GM18505 (cell line): ENCODE measurements around the gene MRGPRD.

ENCODE experiments used
- ATAC-seq: cut with Tn5 transposase; IDR thresholded peaks from one replicate; pipeline ENCODE4 v1.9.1; 2021; ENCODE audit not compliant: unreplicated experiment
- POLR2A ChIP-seq: IDR thresholded peaks from 4 replicates; pipeline ENCODE4 v1.6.1; 2011; ENCODE audit warnings: borderline replicate concordance; ENCODE audit not compliant: insufficient read depth, insufficient read length; ENCODE audit errors: extremely low read depth

MRGPRD gene

DNA sequence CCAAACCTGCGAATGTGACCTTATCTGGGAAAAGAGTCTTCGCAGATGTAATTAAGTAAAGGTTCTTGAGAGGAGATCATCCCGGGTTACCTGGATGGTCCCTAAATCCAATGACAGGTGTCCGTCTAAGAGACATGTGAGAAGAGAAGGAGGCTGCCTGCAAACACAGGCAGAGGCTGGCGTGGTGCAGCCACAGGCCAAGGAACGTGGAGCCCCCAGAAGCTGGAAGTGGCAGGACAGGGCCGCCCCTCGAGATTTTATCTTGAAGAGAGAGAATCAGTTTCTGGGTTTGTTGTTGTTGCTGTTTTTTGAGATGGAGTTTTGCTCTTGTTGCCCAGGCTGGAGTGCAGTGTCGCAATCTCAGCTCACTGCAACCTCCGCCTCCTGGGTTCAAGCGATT, 33.6 kb downstream of the MRGPRD start:
- no peak for TF ChIP-seq POLR2A
- ATAC-seq: no peak

DNA sequence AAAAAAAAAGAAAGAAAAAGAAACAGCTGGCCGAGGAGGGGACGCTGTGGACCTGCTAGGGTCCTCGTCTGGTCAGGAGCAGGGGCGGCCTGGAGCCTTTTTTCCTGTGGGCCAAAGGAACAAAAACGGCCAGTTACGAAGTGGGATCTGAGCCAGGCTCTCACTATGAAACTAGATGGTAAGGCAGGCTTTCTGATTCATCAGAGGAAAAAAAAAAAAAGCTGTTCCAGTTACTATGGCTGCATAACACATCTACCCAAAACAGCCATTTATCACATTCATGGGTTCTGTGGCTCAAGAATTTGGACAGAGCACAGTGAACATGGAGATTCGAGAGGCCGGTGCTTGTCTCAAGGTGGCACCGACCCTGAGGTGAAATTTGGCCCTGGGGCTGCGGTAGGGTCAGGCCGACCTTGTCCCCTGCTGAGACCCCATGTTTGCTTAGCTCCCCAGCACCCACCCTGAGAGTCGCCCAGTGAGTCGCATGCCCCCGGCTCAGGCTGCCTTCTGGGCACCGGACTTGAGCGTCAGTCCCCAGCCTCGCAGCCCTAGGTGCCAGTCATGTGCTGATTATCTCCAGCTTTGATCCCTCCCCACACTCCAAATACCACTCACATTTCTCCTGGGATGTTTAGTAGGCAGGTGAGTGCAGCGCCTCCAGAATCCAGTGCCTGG, 34.2 kb downstream of the MRGPRD start:
- ATAC-seq: no peak

DNA sequence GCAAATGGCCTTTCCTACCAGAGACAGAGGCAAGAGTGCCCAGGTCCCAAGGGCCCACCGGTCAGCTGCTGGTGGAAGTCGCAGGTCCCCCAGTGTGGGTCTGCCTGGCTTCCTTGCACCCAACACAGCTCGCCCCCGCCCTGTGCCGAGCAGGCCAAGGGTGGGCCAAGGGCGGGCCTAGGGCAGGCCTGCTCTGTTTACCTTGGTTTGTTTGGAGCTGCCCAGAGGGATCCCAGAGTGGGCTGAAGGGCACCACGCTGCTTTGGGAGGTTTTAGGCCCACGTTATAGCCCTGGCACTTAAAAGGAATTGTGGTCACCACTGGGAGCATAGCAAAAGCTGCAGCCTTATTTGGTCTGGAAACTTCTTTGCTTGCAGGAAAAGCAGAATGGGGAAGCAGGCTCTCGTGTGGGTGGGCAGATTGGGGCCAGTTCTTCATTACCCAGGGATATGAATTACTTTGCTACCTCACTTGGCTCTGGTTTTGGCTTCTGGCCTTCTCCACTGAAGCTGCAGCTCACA, 38.0 kb downstream of the MRGPRD start:
- TF ChIP-seq POLR2A: no peak
- no peak for ATAC-seq

More for the DNA sequence above, 34.2 kb downstream of the MRGPRD start:
- no peak for TF ChIP-seq POLR2A

DNA sequence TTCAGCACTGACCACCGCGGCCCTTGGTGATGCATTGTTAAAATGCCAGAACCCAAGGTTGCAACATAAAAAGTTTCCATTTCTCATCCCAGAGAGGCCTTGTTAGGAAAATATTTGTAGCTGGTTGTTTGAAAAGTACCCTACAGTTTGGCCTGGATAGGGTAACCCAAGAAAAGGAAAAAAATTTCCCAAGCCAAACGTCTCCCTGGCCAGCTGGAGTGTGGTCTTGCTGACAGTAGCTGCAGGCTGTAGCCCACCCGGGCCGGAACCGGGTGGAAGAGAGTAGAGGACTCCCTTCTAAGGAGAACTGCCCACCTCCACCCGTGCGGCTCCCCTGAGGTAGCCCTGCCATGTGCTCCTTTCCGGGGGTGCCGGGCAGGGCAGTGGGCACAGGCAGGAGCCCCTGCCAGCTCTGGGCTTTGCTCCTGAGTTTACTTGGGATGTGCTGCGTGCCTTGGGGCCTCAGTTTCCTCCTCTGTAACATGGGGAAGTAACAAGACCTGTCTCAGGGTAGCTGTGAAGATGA, 38.6 kb downstream of the MRGPRD start:
- no peak for ATAC-seq
- no peak for TF ChIP-seq POLR2A

DNA sequence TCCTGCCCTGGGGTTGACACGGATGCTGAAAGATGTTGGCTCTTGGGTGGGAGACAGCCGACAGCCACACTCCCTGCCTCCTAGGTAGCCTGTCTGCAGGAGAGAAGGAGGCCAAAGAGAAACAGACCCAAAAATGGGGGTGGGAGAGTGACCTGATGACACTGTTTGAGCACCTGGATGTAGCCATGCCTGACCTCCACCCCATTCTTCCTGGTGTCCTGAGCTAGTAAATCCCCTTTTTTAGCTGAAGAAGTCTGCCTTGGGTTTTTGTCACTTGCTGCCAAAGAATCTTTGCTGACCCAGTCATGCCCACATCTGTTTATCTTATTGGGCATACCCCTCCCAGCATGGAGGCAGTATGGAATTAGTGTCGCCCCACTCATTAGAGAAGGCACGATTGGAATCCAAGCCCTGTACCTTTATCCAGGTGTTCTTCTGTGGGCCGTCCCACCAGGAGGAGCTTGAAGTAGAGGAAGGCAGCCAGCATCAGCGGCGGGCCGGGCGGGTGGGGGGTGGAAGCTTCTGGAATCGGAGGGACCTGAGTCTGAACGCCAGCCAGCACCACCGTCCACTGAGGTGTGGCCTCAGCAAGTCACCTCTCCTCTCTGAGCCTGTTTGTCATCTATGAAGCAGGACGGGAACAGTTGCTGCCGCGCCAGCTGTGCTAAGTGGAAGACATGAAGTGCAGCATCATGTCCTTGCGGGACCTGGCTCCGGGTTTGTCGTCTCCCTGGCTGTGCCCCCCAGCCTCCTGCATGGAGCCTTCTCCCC, 39.3 kb downstream of the MRGPRD start:
- no peak for ATAC-seq
- TF ChIP-seq POLR2A: no peak

DNA sequence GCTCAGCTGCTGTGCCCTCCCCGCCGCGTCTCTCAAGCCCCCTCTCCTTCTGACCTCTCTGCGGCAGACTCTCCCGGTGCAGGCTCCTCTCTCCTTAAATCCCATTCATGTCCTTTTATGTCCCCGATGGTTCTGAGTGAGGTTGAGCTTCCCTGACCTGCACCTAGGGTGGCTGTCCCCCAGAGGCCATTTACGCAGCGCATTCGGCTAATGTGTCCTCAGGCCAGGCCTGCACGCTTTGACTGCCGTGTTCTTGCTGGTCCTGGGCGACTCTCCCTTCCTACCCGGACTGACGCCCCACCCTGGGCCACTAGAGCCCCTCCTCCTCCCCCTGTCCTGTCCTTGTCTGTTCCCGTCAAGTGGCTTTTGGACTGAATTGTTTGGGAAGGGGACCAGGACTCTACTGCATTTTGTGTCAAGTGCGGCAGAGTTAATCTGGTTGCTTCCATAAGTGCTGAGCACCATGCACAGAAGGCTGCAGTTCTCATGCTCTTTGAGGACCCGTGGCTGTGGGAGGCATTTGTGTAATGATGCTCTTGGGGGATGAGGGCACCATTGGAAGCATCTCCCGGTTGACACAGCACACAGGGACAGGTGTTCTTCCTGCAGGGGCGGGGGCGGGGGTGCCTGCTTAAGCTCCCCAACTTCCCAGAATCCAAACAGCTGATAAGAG, 40.0 kb downstream of the MRGPRD start:
- no peak for TF ChIP-seq POLR2A
- no peak for ATAC-seq

DNA sequence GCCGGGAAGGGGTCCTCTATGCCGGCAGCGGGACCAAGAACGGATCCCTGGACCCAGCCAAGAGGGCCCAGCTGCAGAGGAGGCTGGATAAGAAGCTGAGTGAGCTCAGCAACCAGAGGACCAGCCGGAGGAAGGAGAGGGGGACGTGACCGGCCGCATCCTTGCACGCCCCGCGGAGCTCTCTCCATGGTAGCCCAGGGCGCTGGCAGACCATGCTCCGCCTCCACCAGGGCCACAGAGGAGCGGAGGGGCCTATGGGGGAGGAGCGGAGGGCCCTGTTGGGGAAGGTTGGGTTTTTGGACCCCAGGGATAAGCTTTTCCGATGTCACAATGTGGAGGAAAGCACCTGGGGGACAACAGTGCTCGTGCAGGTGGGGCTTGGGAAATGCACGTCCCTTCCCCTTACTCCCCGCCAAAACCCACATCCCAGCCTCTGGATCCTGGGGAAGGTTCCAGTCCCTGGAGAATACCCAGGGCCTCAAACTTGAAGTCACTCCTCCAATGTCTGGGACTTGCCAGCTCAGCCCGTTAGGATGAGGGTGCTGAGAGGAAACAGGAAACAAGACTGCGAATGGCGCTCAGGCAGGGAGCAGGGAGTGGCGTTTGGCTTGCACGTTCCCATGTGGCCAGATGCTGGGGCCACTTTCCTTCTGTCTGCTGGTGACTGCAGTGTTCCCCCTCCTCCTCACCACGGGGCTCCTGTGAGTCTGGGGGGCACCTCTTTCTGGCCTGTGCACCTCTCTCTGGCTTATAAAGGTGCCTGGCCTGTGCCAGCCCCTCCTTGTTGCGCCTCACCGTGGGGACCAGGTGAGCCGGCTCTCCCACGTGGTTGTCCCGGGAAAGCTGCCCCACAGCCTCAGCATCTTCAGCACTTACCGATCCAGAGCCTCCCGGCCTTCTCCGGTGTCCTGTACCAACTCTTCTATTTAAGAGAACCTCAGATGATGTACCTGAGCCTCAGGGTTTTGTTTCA, 40.9 kb downstream of the MRGPRD start:
- TF ChIP-seq POLR2A: no peak
- no peak for ATAC-seq

DNA sequence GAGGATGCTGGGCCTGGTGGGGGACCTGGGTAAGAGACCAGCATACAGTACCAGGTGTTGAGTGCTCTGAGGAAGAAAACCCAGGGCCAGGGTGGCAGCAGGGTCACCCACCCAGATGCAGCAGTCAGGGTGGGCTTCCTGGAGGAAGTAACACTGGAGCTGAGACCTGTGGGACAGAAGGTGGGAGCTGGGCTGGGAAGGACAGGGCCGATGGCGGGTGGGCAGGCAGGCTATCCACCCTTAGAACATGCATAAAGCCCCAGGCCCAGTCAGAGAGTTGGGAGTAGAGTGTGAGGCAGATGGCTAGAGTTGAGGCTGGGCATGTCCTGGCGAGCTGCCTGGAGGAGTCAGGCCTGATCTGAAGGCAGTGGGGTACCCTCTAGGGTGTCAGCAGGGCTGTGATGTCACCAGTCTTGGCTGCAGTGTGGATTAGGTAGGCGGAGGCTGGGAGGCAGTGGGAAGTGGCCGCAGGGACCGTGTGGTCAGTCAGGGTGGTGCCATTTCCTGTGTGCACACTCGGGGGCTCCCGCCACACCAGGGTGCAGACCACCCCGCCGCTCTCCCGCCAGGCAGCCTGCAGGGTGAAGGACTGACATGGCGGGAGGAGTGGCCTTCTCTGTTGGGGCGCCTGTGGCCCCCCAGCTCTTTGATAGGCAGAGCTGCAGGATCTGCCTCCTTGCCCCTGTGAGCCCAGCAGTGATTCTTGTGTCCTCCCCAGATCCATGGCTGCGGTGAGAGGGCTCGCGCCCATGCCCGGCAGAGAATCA, 41.8 kb downstream of the MRGPRD start:
- no peak for ATAC-seq
- no peak for TF ChIP-seq POLR2A

DNA sequence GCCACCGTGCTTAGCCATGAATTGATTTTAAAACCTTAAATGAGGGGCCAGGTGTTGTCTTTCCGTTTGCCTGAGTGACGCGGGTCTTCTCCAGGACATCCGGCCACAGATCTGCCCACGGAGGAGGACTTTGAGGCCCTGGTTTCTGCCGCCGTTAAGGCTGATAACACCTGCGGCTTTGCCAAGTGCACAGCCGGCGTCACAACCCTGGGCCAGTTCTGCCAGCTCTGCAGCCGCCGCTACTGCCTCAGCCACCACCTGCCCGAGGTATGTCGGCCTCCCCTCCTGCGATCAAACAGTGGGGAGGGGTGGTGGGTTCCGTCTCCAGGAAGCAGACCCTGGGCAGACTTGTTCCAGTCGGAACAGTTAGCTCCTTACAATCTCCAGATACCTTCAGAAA, 42.7 kb downstream of the MRGPRD start:
- no peak for ATAC-seq
- no peak for TF ChIP-seq POLR2A

DNA sequence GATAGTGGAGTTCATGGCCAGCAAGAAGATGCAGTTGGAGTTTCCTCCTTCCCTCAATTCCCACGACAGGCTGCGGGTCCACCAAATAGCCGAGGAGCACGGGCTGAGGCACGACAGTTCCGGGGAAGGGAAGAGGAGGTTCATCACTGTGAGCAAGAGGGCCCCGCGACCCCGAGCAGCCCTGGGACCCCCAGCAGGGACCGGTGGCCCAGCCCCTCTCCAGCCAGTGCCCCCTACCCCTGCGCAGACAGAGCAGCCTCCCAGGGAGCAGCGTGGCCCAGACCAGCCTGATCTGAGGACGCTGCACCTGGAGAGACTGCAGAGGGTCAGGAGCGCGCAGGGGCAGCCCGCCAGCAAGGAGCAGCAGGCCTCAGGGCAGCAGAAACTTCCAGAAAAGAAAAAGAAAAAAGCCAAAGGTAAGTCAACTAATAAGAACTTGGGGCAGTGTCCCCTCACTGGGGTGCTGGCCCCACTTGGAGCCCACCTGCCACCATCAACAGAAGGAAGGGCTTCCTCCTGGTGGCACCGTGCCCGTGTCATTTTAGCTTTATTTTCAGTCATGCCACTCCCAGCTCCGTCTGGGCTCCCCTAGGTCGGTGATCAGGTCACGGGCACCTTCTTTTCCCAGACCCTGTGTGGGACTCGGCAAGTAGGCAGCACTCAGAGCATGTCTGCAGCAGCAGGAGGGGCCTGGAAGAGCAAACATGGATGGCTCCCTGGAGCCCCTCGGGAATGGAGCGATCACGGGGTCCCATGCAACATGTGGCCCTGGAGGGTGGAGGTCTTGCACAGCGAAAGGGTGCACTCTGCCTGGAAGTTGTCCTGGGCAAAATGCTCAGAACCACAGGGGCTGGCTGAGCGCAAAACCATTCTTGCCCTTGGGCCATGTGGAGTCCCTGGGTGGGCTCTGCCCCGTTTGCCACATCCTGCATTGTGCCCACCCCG, 43.8 kb downstream of the MRGPRD start:
- no peak for ATAC-seq
- no peak for TF ChIP-seq POLR2A

DNA sequence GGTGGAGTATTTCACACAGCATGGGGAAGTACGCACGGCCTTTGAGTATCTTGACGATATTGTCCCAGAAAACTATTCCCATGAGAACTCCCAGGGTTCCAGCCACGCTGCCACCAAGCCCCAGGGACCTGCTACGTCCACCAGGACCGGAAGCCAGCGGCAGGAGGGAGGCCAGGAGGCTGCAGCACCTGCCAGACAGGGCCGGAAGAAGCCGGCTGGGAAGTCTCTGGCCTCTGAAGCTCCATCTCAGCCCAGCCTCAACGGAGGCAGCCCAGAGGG, 44.5 kb downstream of the MRGPRD start:
- TF ChIP-seq POLR2A: no peak
- no peak for ATAC-seq
